HG03097 (cell line): ENCODE measurements around the gene TECTB.

Experiments used
- ATAC-seq: cut with Tn5 transposase; IDR thresholded peaks from one replicate; pipeline ENCODE4 v1.9.1; 2021; ENCODE audit not compliant: unreplicated experiment, low FRiP score

TECTB gene

DNA sequence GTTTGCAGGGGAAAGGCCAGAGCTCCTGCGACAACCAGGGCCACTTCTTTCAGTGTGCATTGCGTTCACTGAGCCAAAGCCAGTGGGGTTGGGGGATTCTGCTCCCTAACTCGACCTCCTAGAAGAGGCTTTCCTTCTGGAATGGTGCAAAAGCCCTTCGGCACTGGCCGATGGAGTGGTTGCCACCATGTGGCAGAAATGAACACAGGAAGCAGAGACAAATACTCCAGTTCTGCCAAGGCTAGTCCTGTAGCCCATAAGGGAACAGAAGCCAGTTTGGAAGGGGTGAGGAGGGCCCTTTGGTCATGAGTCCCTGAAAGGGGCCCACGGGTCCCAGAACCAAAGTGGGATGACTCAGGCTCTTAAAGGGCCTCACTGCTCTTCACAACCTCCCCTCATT, 61.1 kb downstream of the TECTB start:
- ATAC-seq = no peak

DNA sequence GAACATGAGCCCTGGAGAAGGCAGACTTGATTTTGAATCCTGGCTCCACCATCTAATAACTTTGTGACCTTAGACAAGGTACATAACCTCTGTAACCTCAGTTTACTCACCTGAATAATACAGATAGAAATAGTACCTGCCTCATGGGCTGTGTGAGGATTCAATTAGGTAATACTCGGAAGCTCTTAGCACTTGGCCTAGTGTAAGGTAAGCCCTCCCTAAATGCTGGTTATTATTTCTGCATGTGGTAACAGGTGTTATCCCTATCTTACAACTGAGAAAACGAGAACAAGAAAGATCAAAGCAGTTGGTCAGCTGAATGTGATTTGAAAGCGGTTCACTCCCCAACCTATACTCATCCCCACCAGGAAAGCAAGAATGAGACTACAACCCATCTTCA, 62.0 kb downstream of the TECTB start:
- ATAC-seq = no peak

GRCh38 chr10:112345743-112346142, 62.5 kb downstream of the TECTB start:
- ATAC-seq = no peak

- no peak for ATAC-seq
Observed at GRCh38 chr10:112346774-112347173, 63.6 kb downstream of the TECTB start.

- ATAC-seq = no peak
Observed at GRCh38 chr10:112347709-112348671, 64.8 kb downstream of the TECTB start.

DNA sequence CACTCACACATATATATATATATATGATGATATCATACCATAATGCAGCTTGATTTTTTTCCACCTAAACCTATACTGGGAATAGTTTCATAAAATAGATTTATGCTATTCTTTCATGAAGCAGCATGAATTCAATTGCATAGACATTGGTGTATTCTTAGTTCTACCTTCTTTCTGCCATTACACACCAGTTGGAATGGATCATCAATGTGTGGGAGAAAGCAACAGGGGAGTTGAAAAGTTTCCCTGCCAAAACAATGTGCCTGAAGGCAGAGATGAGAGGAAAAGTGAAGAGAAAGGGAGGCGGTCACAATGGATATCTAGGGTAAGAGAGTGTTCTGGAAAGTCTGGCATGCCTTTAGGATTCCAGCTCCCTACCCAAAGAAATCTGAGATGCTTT, 65.6 kb downstream of the TECTB start:
- no peak for ATAC-seq

DNA sequence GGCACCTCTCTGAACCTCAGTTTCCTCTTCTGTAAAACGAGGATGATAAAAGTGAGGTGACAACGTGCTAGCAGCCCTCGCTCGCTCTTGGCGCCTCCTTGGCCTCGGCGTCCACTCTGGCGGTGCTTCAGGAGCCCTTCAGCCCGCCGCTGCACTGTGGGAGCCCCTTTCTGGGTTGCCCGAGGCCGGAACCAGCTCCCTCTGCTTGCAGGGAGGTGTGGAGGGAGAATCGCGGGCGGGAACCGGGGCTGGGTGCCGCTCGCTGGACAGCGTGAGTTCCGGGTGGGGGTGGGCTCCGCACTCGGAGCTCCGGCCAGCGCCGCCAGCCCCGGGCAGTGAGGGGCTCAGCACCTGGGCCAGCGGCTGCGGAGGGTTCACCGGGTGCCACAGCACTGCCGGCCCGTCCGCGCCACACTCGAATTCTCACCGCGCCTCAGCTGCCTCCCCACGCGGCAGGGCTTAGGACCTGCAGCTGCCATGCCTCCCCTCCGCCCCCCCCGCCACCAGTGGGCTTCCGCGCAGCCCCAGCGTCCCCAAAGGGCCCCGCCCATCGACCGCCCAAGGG, 66.4 kb downstream of the TECTB start:
- ATAC-seq = no peak

DNA sequence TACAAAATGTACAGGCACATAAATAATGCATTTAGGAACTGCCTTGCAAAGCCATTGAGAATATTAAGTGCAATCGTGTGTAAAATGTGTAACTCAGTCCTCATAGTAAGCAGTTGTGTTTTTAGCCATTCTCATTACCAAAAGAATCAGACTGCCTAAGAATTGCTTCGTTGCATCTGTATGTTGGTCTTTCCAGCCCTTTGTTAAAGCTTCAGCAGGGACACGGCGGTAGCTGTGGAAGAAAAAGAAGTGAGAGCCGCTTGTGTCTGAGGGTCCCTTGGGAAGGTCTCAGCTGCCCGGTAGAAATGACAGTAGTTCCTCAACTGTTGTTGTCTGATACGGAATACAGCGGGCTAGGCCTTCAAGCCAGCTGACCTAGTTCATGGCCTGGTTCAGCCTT, 67.9 kb downstream of the TECTB start:
- ATAC-seq = no peak

- no peak for ATAC-seq
Observed at GRCh38 chr10:112352044-112352443, 68.8 kb downstream of the TECTB start.

DNA sequence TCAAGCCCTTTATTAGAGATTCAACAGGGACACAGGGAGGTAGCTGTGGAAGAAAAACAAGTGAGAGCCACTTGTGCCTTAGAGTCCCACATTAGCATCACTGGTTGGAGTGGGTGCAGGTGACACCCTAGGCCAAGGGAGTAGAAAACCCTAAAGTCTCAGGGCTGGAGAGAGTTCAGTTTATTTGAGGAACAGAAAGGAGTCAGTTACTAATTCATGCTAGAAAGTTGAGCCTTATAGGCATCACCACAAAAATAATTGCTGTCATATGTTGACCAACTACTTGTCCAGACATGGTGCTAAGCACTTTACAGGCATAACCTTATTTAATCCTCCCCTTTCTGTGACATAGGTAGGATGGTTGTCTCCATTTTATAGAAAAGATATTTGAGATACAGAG, 69.8 kb downstream of the TECTB start:
- ATAC-seq = no peak
